Jurkat, Clone E6-1 (cell line): Measurements from ENCODE around the gene CAMTA1.

Experiments
- DNase-seq: peaks from one replicate; pipeline ENCODE4 v3.0.0-alpha.2; 2011; ENCODE audit warnings: low read depth, low spot score
- H3K4me3 ChIP-seq: 2 replicates; pipeline ENCODE4 v1.5.1; 2011; ENCODE audit warnings: mild to moderate bottlenecking, low read length, control low read depth, moderate library complexity

Gene CAMTA1

GRCh38 chr1:7761103-7761502 is 975.8 kb downstream of the CAMTA1 start:
- DNase-seq: no peak
- no peak overlapping the region for H3K4me3 ChIP-seq

GRCh38 chr1:7767176-7767575 is 981.9 kb downstream of the CAMTA1 start:
- no peak overlapping the region for H3K4me3 ChIP-seq
- DNase-seq: no peak

- no peak for DNase-seq
- H3K4me3 ChIP-seq: no peak overlapping the region
These were observed 983.3 kb downstream of the CAMTA1 start for GRCh38 chr1:7768583-7768982.

- no peak for DNase-seq
- H3K4me3 ChIP-seq: no peak overlapping the region
These were observed 984.6 kb downstream of the CAMTA1 start for GRCh38 chr1:7769673-7770412.

- DNase-seq: no peak
- peak overlapping the region; percentile 87 for H3K4me3 ChIP-seq
These were observed 985.4 kb downstream of the CAMTA1 start for GRCh38 chr1:7770669-7770996.

GRCh38 chr1:7770997-7771822 is 986.0 kb downstream of the CAMTA1 start, which contains the start of gene VAMP3:
Gene VAMP3 (plus strand): TSS chr1:7771296. CDS start chr1:7771384, 88 bp downstream.
- DNase-seq: peak; percentile 35
- H3K4me3 ChIP-seq: peak within 1 kb of the TSS; percentile 87

GRCh38 chr1:7771823-7772299 is 986.6 kb downstream of the CAMTA1 start:
- peak overlapping the region; percentile 87 for H3K4me3 ChIP-seq
- DNase-seq: no peak

GRCh38 chr1:7777591-7777990 is 992.3 kb downstream of the CAMTA1 start:
- H3K4me3 ChIP-seq: no peak overlapping the region
- no peak for DNase-seq

GRCh38 chr1:7778133-7778628 is 992.9 kb downstream of the CAMTA1 start:
- H3K4me3 ChIP-seq: no peak overlapping the region
- no peak for DNase-seq

GRCh38 chr1:7780976-7781375 is 995.7 kb downstream of the CAMTA1 start:
- H3K4me3 ChIP-seq: no peak overlapping the region
- no peak for DNase-seq

GRCh38 chr1:7781501-7781900 is 996.2 kb downstream of the CAMTA1 start:
- DNase-seq: no peak
- no peak overlapping the region for H3K4me3 ChIP-seq

- H3K4me3 ChIP-seq: no peak overlapping the region
- DNase-seq: no peak
These were observed 996.8 kb downstream of the CAMTA1 start for GRCh38 chr1:7781923-7782495.

- DNase-seq: no peak
- peak overlapping the region; percentile 41 for H3K4me3 ChIP-seq
These were observed 998.0 kb downstream of the CAMTA1 start for GRCh38 chr1:7783178-7783711.

GRCh38 chr1:7783826-7784491 is 998.7 kb downstream of the CAMTA1 start, which contains the start of gene PER3:
Gene PER3 (plus strand): TSS chr1:7784291. CDS start chr1:7784878, 587 bp downstream.
- H3K4me3 ChIP-seq: peak within 1 kb of the TSS; percentile 41

GRCh38 chr1:7784492-7785071 is 999.3 kb downstream of the CAMTA1 start:
- H3K4me3 ChIP-seq: no peak overlapping the region
- DNase-seq: no peak

More at GRCh38 chr1:7783826-7784491, 998.7 kb downstream of the CAMTA1 start, which contains the start of gene PER3:
- peak; percentile 59 for DNase-seq

- DNase-seq: no peak
- no peak overlapping the region for H3K4me3 ChIP-seq
These were observed 999.9 kb downstream of the CAMTA1 start for GRCh38 chr1:7785108-7785507.

- no peak overlapping the region for H3K4me3 ChIP-seq
These were observed 1001.5 kb downstream of the CAMTA1 start for GRCh38 chr1:7786795-7787194.

GRCh38 chr1:7789828-7790227 is 1004.6 kb downstream of the CAMTA1 start:
- H3K4me3 ChIP-seq: no peak overlapping the region
- no peak for DNase-seq

More at GRCh38 chr1:7786795-7787194, 1001.5 kb downstream of the CAMTA1 start:
- DNase-seq: no peak
